ENCODE measurements around the gene ORM1. TPM values are rescaled to one million over a fixed set of nuclear protein-coding genes. Genes with fewer than 3 reads are reported as not detected.

Gene ORM1
- total and polyA plus RNA-seq, 9 donors = 0.30 to 11.9 (median 2.1) TPM; not detected in 4

DNA sequence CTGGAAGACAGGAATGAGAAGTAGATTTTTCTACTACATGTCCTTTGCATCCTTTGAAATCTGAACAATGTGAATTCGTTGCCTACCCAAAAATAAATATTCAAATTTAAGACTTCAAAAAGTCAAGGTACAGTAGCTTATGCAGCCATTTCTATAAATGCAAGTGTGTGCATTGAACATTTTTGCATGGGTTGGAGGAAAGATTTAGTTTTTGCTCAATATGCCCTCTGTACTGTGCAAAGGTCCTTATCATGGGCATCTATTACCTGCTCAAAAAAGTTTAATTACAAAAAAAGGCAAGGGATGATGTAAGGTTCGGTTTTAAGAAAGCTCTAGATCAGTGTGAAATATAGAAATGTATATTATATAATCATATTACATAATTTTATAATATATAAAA is 42.3 kb downstream of the ORM1 start:
- DNase-seq = no peak
- Histone ChIP-seq H3K36me3 (no peaks in the 10 kb centered on the region), H3K4me3 (no peak overlapping the region), H3K27ac (no peak overlapping the region), H3K4me1 (ENCODE audit: insufficient read depth) (no peaks in the 10 kb centered on the region), H3K27me3 (no peaks in the 10 kb centered on the region), H3K9me3 (no peaks in the 10 kb centered on the region)
- no peak for TF ChIP-seq POLR2A (IDR thresholded peaks at IDR 0.05)
- TF ChIP-seq, protein P1, sequence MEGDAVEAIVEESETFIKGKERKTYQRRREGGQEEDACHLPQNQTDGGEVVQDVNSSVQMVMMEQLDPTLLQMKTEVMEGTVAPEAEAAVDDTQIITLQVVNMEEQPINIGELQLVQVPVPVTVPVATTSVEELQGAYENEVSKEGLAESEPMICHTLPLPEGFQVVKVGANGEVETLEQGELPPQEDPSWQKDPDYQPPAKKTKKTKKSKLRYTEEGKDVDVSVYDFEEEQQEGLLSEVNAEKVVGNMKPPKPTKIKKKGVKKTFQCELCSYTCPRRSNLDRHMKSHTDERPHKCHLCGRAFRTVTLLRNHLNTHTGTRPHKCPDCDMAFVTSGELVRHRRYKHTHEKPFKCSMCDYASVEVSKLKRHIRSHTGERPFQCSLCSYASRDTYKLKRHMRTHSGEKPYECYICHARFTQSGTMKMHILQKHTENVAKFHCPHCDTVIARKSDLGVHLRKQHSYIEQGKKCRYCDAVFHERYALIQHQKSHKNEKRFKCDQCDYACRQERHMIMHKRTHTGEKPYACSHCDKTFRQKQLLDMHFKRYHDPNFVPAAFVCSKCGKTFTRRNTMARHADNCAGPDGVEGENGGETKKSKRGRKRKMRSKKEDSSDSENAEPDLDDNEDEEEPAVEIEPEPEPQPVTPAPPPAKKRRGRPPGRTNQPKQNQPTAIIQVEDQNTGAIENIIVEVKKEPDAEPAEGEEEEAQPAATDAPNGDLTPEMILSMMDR (IDR thresholded peaks at IDR 0.05) = no peak
- WGBS, 3 donors = 91 to 94% (median 92%) methylated on average over 2 of the region's 2 CpGs
- intact Hi-C loops (cut with DNase I) = no loop called here

DNA sequence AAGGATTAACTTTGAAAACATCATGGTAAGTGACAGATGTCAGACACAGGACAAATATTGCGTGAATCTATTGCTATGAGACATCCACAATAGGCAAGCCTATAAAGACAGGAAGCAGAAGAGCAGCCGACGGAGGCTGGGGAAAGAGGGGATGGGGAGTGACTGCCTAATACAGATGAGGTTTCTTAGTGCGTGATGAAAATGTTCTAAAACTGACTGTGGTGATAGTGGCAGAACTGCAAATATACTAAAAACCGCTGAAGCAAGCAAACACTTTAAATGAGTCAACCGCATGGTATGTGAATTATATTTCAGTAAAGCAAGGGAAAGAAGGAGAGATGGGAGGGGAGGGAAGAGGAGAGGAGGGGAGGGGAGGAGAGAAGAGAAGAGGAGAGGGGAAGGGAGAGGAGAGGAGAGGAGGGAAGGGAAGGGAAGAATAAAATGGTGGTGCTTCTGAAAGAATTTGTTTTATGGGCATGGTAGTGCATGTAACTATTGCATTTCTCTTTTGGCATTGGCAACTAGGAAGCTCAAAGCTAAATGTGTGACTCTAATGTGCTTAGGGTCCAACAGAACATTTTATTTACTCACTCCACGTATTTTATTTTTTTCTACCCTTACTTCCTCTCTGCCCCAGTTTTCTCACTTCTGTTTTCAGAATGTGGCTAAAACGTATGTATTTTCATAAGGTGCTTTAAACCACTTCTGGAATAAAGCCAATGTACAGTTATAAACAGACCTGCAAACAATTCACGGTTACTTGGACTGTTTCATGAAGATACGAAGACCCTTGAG is 43.6 kb downstream of the ORM1 start:
- no peaks in the 10 kb centered on the region for H3K27me3 ChIP-seq
- no peak for DNase-seq
- no peak overlapping the region for H3K27ac ChIP-seq
- intact Hi-C loops (cut with DNase I) = no loop called here
- H3K4me1 ChIP-seq (ENCODE audit: insufficient read depth) = peaks cover 1% of the 10 kb centered on the region
- TF ChIP-seq POLR2A (IDR thresholded peaks at IDR 0.05) (no peak), EP300 (IDR thresholded peaks at IDR 0.05) (no peak)
- TF ChIP-seq, protein P1 (IDR thresholded peaks at IDR 0.05) = no peak
- no peaks in the 10 kb centered on the region for H3K9me3 ChIP-seq
- H3K36me3 ChIP-seq = no peaks in the 10 kb centered on the region
- no peak overlapping the region for H3K4me3 ChIP-seq
- 36% methylated on average over 10 of the region's 10 CpGs for WGBS, 3 donors

DNA sequence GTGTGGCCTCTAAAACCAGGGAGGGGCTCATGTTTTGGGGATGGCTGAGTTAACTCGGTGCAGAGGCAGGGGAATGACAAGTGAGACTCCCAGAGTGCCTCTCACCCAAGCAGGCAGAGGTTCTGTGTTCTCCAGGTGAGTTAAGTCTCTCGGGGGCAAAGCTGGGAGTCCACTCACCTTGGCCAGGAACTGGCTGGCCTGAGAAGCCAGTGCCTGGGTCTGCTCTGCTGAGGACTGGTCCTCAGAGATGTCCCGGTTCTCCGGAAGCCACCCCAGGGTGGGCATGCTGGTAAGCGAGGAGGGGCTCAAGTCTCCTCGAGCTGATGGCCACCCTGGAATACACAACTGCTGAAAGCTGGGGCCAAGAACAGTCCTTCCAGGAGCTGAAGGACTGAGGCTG is 44.5 kb downstream of the ORM1 start:
- Histone ChIP-seq H3K36me3 (no peaks in the 10 kb centered on the region), H3K27ac (no peak overlapping the region), H3K9me3 (no peaks in the 10 kb centered on the region), H3K4me1 (ENCODE audit: insufficient read depth) (peaks cover 2% of the 10 kb centered on the region), H3K4me3 (no peak overlapping the region), H3K27me3 (no peaks in the 10 kb centered on the region)
- DNase-seq = no peak
- WGBS, 3 donors = 80 to 91% (median 85%) methylated on average over 4 to 6 of the region's 6 CpGs
- TF ChIP-seq, protein P1 (IDR thresholded peaks at IDR 0.05) = no peak
- TF ChIP-seq POLR2A (IDR thresholded peaks at IDR 0.05) = no peak
- no peak for TF ChIP-seq EP300 (IDR thresholded peaks at IDR 0.05)
- intact Hi-C loops (cut with DNase I) = no loop called here

DNA sequence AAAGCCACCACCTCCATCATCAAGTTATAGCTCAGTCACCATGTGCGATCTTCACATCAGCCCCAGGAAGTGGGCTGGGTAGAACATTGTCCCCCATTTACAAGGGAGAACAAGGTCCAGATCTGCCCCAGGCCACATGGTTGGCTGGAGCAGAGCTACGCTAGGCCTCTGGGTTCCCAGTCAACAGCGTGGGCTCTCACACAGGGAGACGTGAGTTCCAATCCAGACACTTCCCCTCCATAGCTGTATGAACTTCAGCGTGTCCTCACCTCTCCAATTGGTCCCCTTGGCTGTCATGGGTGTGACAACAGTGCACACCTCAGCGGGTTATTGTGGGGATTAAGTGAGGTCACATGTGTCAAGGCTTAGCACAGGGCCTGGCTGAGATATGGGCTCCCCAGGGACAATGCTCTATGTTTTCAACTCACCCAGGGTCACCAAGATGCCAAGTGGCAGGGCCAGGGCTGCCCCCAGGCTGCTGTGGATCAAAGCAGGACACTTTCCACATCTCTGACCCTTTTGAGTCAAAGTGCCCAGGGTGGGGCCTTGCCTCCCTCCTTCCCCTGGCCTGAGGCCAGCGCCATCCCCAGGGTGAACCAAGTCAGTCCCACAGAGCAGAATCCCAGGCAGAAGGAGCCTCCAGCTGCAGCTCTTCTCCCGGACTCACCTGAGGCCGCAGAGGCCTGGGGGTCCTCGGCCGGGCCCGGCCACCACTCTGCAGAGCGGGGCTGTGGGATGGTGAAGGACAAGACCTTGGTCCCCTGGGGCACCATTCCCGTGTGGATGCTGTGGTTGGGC is 45.1 kb downstream of the ORM1 start:
- H3K27me3 ChIP-seq = no peaks in the 10 kb centered on the region
- H3K4me3 ChIP-seq = no peak overlapping the region
- intact Hi-C loops (cut with DNase I) = no loop called here
- no peak for DNase-seq
- TF ChIP-seq, protein P1 (IDR thresholded peaks at IDR 0.05) = no peak
- TF ChIP-seq EP300 (IDR thresholded peaks at IDR 0.05) (no peak), POLR2A (IDR thresholded peaks at IDR 0.05) (no peak)
- H3K9me3 ChIP-seq = no peaks in the 10 kb centered on the region
- H3K4me1 ChIP-seq (ENCODE audit: insufficient read depth) = peaks cover 4% of the 10 kb centered on the region
- 86 to 92% (median 86%) methylated on average over 14 of the region's 14 CpGs for WGBS, 3 donors
- H3K27ac ChIP-seq = no peak overlapping the region
- no peaks in the 10 kb centered on the region for H3K36me3 ChIP-seq
